Amygdala (tissue), 56 donors: ENCODE data around the gene CHGA.

Experiments used
- DNase-seq, 56 donors: peaks; one replicate each; lab custom pipeline; 2025; lab: John Stamatoyannopoulos, UW

The CHGA gene

GRCh38 chr14:92942576-92942975, 19.6 kb downstream of the CHGA start:
- no peak for DNase-seq

- DNase-seq = no peak
Measured at GRCh38 chr14:92942976-92943710, 20.2 kb downstream of the CHGA start.

DNA sequence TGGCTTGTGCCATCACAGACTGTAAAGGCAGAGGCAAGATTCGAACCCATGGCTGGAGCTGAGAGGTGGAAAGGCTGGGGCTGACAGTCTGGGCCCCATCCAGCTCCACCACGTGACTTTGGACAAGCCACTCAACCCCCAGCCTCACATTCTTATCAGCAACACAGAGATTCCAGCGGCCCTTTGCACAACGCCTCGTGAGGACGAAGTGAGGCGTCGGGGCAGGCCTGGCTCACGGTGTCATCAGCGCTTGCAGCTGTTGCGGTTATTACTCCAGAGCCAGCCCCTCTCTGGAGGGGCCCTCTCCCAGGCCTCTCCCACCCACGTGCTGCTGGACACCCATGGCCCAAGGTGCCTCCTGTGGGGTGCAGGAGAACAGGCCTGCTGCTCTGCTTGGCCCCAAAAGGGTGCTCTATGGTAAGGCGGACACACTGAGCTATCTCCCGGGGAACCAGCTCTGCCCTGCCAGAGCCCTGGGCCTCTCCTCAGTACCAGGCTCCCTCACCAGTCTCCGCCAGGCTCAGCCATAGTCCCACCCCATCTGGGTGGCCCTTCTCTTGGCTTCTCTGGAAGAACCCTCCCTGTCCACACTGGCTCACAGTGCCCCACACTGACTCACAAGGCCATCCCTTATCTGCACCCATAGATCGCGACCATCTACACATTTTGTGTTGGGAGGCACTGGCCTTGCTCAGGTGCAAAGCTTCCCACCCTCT, 21.1 kb downstream of the CHGA start:
- DNase-seq = no peak

GRCh38 chr14:92944976-92945375, 22.0 kb downstream of the CHGA start:
- DNase-seq = no peak

DNA sequence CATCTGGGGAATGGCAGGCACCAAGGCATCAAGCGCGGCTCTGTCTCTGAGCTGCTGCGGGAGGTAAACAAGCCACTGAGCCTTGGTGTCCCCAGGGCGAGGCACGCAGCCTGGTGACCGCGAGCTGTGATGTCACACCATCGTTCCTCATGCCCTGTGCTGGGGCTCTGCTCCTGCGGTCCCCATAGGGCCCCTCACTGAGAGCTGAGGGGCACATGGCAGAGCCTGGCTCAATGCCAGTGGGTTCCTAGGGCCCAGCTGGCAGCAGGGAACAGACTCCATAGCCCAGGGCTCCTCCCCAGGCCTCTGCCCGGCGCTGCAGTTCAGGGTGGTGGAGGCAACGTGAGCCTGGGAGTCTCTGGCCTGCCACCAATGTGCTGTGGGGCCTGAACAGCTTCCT, 22.6 kb downstream of the CHGA start:
- DNase-seq = no peak

DNA sequence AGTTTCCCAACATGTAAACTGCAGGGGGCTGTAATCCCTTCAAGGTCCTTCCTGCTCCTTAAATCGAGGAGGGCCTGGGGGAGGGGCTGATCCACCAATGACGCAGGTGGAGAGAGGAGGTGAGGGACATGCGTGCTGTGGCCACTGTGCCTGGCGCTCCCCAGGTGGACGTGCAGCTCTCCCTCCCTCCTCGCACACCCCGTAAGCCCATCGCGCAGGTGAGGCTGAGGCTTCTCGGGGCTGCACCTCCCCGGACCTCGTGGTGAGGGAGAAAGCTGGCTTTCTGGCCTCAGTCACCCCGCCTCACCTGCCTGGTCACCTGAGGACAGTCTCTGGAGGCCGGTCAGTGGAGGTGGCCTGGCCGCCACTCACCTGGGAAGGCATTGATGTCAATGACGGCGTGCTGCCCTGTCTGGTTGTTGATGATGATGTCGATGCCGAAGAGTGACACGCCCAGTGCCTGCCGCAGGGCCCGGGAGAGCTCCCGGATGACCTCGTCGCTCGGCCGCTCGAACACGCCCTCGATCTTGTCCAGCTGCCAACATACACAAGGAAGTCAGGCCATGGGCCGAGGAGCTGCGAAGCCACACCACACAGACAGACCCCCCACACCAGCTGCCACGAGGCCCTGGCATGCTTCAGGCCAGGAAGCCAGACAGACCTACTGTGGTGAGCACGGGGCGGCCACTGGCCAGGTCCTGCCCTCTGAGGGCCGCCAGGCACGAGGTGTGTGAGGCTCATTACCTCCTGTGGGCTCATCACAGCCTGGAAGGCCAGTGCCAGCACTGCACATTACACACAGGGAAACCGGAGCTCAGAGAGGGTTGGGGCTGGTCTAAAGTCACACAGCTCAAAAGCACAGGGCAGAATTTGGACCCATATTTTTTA, 23.3 kb downstream of the CHGA start:
- no peak for DNase-seq

GRCh38 chr14:92946847-92947545, 24.0 kb downstream of the CHGA start:
- DNase-seq = no peak

GRCh38 chr14:92948647-92949046, 25.7 kb downstream of the CHGA start:
- DNase-seq = peak in 1 of 56 donors; percentile 16

- DNase-seq = no peak
Measured at GRCh38 chr14:92949496-92950192, 26.7 kb downstream of the CHGA start.

DNA sequence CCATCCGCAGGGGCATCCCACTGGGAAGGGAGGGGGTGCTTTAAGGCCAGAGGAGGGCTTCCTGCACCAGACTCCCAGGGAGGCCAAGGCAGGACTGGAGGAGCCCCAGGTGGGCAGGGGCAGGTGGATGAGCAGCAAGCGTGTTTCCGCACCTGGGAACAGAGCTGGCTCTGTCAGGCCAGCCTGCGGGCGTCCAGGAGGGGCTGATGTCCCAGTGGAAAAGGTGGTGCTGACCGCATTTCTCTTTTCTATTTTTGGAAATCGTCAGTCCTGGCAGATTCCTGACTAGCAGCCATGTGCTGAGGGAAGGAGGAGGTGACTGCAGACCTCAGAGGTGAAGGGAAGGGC, 27.2 kb downstream of the CHGA start:
- DNase-seq = no peak

- DNase-seq = no peak
Measured at GRCh38 chr14:92950773-92951172, 27.8 kb downstream of the CHGA start.

DNA sequence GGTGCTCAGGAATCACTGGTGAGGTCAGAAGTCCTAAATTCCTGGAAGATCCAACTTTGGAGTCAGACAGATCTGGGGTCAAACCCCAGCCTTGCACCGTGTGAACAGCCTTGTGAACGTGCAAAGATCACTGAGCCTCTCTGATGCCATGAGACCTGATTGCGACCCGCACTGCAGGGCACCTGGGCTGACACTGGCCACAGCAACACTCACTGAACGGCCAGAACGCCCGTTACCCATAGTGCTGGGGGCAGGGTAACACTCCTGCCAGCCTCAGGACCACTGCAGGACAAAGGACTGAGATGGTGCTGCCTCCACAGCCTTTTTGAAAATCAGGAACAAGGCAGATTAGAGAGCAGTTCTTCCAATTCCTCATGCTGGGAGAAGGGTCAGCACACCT, 28.3 kb downstream of the CHGA start:
- DNase-seq = no peak

- peak in 55 of 56 donors; percentile 9 to 90 (median 73) for DNase-seq
Measured at GRCh38 chr14:92951912-92952471, 29.0 kb downstream of the CHGA start.

DNA sequence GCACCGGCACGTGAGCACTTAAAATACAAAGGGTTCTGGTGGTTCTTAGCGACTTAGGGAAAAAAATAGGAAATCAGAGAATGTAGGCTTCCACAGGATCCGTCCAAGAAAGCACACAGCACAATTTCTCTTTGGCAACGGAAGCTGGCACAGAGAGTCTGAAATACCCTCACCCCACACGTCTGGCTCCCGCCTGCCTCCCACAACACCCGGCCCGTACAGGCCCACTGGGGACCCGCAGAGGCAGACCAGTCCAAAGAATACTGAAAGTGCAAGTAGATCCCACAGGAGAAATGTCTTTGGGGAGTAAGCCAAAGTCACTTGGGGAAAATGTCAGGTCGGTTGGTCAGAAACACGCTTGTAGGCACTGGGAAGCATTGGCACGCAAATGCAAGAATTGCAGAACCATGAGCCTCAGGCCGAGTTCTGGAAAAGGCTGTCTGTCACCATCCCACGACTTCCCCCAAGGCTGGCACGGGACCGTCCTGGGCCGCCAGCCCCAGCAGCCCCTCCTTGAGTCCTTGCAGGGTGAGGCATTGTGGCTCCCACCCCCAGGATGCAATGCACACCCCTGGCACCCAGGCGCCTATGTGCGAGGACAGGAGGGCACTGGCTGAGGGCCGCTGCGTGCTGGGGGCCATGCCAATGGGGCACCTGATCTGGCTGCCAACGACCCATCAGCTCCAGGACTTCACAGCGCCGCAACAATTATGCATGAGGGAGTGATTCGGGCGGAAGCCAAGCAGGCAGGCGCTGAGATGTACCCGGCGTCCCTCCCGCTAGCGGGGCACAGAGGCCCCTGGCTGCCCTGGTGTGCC, 29.7 kb downstream of the CHGA start:
- DNase-seq = peak in 30 of 56 donors; percentile 13 to 74 (median 44)

DNA sequence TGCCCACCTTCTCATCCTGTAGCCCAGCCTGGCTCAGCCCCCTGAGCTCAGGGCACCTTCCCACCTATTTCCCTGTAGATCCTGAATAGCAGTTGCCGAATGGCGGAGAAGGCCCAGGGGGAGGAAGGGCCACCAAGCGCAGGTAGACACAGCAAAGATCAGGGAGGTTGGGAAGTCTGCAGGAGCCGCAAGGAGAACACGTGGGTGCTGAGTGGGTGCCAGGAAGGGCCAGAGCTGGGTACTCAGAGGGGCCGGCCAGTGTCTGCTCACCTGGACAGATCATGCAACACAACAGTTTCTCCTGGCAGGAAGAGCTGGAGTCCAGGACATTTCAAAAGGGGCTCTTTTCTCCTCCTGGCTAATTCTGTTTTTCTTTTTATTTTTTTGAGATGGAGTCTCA, 30.6 kb downstream of the CHGA start:
- DNase-seq = no peak

DNA sequence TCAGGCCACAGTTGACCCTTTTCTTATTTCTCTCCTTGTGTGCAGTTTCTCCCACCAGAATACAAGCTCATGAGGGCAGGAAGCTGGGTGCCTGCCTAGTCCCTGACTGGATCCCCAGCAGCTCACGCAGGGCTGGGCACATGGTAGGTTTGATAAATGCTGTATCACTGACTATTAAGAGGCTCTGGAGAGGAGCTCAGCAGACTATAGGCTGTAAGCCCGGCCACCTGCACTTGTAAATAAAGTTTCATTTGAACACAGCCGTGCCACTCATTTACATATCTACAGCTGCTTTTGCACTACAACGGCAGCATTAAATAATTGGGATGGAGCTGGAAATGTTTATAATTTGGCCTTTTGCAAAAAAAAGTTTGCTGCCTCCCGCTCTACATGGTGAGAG, 32.0 kb downstream of the CHGA start:
- DNase-seq = peak in 1 of 56 donors; percentile 27

DNA sequence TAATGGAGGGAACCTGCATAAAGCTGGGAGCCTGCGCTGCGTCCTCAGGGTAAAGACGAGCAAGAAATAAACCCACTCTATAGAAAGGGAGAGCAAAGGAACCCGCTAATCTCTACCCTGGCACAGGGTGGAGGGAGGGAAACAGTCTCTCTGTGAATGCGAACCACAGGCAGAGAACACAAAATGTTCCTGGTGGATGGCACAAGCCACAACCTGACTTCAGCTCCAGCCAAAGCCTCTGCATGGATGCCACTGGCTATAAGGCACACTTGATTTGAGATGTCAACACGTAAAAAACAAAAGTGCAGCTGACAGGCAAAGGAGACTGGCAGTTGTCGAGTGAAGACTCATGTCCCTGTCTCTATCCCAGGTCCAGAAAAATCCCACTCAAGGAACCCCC, 32.4 kb downstream of the CHGA start:
- DNase-seq = no peak

DNA sequence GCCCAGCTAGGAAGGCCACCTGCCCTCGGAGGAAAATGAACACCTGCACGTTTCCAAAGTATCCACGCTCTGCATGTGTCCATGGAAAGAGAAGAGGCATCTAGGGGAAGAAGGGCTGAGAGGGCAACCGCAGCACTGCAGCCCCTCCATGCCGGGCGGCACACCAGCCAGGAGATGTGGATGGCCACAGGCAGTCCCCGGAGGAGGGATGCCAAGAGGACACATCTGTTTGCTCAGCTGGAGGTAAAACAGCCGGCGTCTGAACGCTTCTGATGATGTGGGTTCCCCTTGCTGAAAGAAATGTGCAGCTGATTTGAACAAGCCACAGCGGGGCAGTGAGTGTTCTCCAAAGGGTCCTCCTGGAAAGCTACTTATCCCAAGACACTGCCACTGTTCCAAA, 34.0 kb downstream of the CHGA start:
- no peak for DNase-seq
